SK-N-SH treated with all-trans-retinoic acid at 6 μM for 48 hours (cell line): ENCODE data around the gene VILL.

Source experiments
- ESRRG ChIP-seq: fragments of 250-450 bp; sonication (Bioruptor Pico); IDR thresholded peaks from 2 replicates; pipeline ENCODE4 v1.6.1; 2021; ENCODE audit warnings: mild to moderate bottlenecking
- ISL1 ChIP-seq: fragments of 250-450 bp; sonication (Bioruptor Pico); IDR thresholded peaks from 2 replicates; pipeline ENCODE4 v2.1.2; 2022; ENCODE audit warnings: mild to moderate bottlenecking, moderate library complexity
- PPARA ChIP-seq: fragments of 250-450 bp; sonication (Bioruptor Pico); IDR thresholded peaks from 2 replicates; pipeline ENCODE4 v1.5.0; 2020; ENCODE audit warnings: mild to moderate bottlenecking, borderline replicate concordance
- SNAI2 ChIP-seq: fragments of 250-450 bp; sonication (Bioruptor Pico); IDR thresholded peaks from 2 replicates; pipeline ENCODE4 v1.5.0; 2020; ENCODE audit warnings: mild to moderate bottlenecking, moderate library complexity
- ZFP30 ChIP-seq: fragments of 450-650 bp; formaldehyde crosslinking; IDR thresholded peaks from 2 replicates; pipeline ENCODE4 v1.5.0; 2022; ENCODE audit warnings: mild to moderate bottlenecking, moderate library complexity
- TF ChIP-seq, protein P1 (sequence below): fragments of 250-450 bp; sonication (Bioruptor Pico); IDR thresholded peaks from 2 replicates; pipeline ENCODE4 v1.8.0; 2020; ENCODE audit warnings: mild to moderate bottlenecking, moderate library complexity, borderline replicate concordance

DNA sequence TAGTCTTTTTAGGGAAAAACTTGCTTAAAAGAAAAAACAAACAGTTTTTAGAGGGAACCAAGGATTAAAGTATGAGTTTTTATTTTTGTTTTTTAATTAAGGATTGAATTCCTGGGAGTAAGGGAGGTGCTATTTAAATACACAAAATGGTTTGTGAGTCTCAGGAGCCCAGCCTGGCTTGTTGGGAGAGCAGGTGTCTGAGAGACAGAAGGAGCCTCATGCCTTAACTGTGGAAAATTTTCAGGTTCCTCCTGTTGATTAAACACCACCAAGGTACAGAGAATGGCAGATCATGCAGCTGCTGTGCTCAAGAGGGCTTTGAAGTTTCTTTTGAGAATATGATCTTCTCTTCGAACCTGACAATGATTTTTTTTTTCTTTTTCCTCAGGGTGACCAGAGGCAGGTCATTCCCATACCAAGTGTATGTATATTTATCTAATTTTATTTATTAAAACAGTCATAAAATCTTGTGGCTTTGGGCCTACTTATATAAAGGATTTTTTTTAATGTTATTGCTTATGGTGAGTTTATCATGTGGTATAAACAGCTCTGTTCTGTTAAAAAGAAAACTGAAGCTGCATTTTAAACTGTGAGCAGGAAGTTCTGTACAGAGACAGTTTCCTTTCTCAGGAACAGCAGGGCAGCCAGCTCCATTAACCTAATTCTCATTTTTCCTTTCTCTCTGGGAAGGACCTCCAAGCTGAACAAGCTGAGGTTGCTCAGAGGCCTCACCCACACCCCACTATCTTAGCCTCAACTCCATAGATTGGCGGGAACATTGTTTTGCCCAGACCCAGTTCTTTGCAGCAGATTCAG, 33.7 kb upstream of the VILL start:
- no peak for TF ChIP-seq ESRRG (CRISPR knock-in tag)
- TF ChIP-seq PPARA (CRISPR knock-in tag), result no peak
- no peak for TF ChIP-seq ZFP30
- TF ChIP-seq, protein P1, sequence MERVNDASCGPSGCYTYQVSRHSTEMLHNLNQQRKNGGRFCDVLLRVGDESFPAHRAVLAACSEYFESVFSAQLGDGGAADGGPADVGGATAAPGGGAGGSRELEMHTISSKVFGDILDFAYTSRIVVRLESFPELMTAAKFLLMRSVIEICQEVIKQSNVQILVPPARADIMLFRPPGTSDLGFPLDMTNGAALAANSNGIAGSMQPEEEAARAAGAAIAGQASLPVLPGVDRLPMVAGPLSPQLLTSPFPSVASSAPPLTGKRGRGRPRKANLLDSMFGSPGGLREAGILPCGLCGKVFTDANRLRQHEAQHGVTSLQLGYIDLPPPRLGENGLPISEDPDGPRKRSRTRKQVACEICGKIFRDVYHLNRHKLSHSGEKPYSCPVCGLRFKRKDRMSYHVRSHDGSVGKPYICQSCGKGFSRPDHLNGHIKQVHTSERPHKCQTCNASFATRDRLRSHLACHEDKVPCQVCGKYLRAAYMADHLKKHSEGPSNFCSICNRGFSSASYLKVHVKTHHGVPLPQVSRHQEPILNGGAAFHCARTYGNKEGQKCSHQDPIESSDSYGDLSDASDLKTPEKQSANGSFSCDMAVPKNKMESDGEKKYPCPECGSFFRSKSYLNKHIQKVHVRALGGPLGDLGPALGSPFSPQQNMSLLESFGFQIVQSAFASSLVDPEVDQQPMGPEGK (CRISPR knock-in tag), result no peak
- no peak for TF ChIP-seq SNAI2 (CRISPR knock-in tag)
- TF ChIP-seq ISL1 (CRISPR knock-in tag), result no peak
